GM21529 (cell line): ENCODE data around the gene COG3.

Source experiments
- ATAC-seq: cut with Tn5 transposase; IDR thresholded peaks from one replicate; pipeline ENCODE4 v1.9.1; 2021; ENCODE audit not compliant: unreplicated experiment

Gene COG3

DNA sequence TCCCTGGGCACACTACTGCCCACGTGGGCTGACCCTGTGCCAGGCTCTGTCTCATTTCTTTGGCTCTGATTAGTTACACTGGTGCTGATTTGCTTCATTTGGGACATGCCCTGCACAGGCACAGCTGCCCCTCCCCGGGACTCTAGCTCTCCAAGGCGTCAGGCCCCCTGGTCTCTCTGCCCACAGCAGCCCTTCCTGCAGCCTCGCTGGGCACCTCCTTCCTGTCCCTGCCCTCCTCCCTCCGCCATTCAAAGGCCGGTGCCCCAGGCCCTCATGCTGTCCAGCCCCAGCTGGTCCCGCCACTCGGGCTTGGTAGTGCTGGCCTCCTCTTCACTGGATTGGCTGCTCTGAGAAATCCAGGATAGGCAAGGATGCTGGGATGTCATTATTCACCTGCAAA is 77.7 kb downstream of the COG3 start:
- no peak for ATAC-seq

DNA sequence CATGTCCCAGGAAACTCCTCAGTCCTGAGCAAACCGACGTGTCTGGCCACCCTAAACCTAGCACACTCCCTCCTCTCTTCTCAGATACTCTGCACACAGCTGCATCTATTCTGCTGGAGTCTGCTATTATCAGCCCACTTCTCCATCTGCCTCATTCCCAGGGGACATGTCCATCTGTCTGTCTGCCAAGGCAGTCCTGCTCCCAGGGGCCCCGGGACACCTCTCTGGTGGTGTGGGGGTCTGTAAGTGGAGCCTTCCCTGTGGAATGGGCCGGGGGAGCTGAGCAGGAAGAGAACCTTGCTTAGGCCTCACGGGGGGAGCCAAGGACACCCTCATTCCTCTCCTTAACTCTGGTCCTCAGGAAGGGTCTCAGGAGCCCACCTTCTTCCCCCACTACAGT is 78.1 kb downstream of the COG3 start:
- no peak for ATAC-seq

DNA sequence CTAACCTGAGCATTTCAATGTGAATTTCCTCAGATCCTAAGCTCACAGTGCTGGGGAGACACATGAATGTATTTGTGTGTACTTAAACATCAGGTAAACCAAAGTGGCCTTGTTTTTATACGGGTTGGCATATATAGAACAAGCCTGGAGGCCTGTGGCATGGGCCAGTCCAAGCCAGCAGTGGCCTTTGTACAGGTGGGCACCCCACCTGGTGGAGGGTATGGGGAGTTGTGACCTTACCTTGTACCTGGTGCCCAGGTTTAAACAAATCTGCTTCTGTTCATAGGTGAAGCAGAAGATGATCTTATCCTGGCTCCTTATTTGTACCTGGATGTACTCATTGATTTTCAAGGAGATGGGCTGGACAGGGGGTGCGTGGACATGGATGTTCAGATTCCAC is 79.8 kb downstream of the COG3 start:
- no peak for ATAC-seq

DNA sequence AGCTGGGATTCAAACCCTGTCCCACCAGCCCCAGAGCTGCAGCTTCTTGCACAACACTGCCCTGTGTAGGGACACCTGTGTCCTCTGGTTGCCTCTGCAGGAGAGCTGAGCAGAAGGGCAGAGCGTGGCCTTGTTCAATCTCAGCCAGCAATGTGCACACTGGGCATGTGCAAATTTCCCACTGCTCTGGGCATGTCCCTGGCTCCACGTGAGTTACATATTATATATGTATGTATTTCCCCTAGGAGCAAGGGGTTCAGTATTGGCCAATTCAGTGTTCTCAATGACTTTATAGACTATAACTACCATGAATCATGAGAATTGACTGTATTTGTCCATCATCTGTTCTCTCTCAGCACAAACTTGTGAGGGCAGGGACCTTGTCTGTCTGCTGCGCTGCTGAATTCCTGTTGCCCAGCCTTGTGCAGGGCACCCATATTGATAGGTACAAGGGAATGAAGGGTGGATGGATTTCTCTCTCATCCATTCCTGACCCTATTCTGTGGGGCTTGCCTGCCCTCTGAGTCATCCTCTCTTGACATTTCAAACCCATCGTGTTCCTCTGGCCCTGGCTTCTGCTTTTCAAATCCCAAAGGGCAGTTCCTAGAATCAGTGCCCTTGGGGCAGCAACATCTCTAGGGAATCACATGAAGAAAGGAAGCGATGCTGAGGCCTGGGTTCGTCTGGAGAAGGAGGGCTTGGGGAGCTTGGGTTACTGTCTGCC is 81.1 kb downstream of the COG3 start:
- ATAC-seq, result no peak

DNA sequence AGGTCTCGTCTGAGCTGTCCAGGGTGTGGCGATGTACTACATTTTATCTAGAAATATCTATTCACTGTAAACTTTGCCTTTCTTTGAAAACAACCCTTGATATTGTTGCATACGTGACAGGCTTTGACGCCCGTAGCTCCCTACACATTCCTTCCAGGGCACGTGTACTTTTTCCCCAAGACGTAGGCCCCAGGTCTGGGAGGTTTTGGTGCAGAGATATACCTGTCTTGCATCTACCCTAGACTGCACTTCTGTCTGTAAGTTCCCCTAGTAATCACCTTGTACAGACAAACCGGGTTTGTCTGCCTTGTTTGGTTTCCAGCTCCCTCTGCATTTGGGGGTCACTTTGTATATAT is 81.6 kb downstream of the COG3 start:
- ATAC-seq, result no peak

DNA sequence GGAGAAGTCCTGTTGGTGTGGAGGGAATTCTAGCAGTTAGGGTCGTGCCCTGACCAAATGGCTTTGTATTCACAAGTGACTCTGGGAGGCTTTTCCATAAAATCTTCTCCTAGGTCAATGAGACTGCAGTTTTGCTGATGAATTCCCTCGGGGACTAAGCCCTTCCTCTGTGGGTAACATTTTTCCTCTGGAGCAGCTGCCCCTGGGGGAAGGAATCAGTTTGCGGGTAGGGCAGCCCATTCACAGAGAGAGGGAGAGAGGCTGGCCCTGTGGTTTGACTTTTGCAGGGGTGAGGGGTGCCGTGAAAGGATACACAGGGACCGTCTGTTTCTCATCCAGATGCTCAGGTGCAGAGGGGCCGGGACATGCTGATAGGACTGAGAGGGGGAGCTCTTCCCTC is 83.5 kb downstream of the COG3 start:
- no peak for ATAC-seq

DNA sequence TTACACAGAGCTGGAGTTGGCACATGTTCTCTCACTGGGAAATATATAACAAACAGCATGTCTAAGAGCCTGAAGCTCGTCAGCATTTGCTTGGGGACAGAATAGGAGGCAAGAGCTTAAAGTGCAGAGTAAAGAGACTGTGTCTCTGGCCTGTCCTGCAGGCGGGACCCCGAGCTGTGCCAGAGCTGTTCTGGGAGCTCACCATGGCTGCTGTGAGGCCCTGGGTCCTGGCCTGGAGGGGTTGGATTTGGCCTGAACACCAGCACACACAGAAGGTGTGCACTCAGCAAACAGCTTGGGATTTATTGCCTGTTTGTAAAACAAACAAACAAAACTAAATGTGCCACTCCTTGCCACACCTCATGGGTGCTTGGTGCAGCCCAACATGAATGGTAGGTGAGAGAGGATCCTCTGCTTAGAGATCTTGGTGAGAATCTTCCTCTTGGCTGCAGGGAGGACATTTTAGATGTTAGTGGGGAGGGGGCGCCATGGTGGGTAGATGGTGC is 89.9 kb downstream of the COG3 start:
- ATAC-seq, result no peak

DNA sequence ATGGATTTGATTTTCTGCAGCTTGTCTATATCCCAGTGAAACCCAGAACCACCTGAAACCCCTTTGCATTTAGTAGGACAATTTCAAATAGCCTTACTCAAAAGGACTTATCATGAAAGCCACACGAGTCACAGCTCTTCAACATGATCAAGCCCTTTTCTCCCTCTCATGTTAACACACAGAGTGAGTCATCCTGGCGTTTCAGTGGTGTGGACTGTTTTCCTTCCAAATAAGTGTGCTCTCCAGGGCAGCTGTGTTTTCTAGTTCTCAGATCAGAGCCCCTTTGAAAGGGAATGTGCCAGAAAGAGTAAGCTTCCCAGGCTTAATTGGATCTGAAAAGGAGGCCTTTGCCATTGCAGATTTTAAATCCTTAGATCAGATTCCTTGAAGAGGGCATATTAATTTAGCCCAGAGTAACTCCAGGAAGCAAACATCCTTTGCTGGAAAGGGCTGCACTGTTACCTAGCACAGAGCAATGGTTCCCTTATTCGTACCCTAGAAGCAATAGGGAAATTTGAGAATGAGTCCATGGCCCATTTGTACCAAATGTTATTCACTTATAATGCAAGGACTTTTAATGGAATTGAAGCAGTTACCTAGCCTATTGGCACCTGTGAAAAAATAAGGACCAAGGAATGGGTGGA is 99.5 kb downstream of the COG3 start:
- ATAC-seq, result no peak

DNA sequence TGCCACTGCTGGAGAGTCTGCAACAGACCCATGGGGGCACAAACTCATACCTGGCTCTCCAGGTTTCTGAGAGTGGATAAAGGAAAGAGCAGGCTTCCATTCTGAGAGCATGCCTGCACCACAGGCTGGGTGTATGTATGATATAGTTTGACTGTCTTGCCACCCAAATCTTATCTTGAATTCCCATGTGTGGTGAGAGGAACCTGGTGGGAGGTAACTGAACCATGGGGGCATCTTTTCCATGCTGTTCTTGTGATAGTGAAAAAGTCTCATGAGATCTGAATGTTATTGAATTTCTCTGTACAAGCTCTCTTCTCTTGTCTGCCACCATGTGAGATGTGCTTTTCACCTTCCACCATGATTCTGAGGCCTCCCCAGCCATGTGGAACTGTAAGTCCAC is 100.6 kb downstream of the COG3 start:
- ATAC-seq, result no peak

DNA sequence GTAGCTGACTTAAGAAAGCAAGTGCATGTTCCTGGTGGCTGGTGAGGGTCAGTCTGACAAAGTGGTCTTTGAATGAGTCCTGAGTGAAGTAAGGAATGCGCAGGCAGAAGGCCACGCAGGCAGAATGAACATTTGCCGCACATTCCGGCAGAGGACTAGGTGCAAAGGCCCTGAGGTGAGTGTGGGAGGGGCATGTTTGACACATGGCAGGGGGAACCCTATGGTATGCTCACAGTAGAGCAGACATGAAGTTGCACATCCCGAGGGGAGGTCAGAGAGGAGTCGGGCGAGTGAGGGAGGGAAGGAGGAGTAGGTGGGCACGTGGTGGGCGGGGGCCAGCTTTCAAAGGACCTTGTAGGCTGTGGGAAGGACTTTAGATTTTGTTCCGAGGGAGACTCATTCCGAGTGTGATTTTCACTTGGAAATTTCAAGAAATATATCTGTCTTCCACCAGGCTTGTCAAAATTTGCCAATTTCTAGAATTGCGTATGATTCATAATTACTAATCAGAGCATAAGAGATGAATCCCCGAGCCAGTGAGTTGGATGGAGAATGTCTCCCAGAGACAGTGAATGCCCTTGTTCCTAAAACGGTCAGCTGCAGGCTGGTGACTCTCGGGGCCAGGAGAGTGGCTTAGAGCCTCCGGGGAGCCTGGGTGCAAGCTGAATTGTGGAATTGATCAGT is 110.5 kb downstream of the COG3 start:
- no peak for ATAC-seq

DNA sequence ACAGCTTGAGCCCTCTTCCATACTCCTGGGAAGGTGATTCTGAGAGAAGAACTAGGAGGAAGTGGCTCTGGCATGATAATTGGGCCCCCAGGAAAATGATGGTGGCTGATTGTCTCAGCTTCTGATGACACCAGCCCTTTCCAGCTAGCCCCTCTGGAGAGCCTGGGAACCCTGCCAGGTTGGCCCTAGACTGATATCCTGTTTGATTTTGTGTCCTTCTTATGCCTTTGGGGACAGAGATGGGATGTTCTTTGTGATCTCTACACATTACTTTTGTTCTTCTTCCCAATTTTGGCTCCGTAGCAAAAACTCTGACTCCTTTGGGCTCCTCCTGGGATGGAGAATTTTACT is 111.1 kb downstream of the COG3 start:
- ATAC-seq, result no peak

DNA sequence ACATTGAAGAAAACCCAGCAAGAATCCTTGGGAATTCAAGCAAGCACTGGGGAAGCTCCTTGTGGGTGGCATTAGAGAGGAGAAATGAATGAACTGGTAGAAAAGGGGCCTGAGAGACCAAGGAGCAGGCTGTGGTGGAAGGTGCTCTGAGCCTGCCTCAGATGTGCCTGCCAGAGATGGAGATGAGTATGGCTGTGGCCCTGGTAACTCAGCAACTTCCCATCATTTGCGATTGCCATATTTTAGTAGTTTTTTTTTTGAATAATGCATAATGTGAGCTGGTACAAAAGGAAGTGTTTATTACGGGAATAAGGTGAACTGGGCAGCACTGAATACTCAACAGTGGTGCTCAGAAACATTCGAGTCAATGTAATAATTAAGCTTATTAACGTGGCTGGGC is 111.7 kb downstream of the COG3 start:
- ATAC-seq, result no peak

DNA sequence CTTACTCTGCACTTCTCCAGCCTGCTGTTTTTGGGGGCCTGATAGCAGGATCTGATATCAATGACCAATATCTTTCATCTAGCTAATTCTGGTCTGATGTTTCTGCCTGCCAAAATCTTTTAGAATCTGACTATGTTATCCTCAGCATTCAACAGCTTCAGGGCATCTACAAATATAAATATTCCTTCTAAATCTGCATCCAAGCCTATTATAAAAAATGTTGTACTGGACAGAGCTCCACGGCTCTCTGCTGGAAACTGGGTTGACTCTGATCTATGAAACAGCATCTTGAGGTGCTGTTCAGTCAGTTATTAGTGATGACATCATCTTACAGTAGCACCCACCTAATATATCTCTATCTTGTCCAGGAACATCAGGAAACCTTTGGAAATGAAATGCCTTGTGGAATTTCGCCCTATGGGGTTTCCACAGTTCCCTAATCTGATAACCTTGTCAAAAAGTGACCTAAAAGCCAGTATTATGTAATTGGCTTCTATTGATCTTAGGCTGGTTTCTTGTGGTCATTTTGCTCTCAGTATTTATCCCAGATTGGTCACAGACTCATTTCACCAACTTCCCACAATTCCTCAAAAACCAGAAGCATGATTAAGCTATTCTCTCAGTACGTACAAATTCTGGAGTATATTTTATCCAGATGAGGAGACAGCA is 117.8 kb downstream of the COG3 start:
- no peak for ATAC-seq

DNA sequence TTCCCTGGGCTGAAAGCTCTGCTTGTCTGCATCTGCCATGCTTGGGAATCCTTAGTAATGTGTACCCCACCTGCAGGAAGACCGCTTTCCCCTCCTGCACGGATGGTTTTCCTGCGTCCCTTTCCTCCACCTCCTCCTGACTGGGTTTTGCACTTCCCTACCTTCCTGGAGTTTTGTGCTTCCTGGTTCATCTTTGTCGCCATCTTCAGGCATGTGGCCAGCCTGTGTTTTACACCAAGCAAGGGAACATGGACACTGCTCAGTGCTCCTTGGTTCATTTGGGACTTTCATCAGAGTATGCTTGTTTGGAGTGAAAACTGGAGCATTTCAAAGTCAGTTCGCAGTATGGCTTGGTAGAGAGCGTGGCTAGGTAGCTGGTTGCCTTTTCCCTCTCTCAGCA is 120.1 kb downstream of the COG3 start:
- ATAC-seq, result no peak
